ENCODE measurements around the gene KAT6B. TPM values are rescaled to one million over a fixed set of nuclear protein-coding genes. Genes with fewer than 3 reads are reported as not detected.

The KAT6B gene
- polyA plus RNA-seq, 1 donor from 2014 or later = 11.5 TPM

DNA sequence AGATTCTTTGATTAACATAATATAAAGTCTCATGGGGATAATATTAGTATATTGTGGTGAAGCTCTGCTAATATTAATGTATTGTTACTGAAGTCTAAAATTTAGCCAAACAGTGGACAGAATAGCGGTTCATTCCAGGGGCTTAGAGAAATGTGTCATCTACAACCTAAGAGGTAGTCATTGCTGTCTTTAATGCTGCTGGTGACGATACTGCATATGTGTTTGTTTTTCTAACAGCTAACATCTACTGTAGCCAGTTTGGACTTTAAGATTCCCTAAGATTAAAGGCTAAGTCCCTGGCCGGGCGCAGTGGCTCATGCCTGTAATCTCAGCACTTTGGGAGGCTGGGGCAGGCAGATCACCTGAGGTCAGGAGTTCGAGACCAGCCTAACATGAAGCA is 183.0 kb downstream of the KAT6B start:
- Histone ChIP-seq H3K27me3 (ENCODE audit: insufficient read depth, low read depth, low read length) (no peaks in the 10 kb centered on the region), H3K79me2 (replicated peaks; ENCODE audit: insufficient read depth, low read length) (no peaks in the 10 kb centered on the region), H4K20me1 (ENCODE audit: insufficient read depth) (no peaks in the 10 kb centered on the region), H3K36me3 (ENCODE audit: insufficient read depth, low read length) (no peaks in the 10 kb centered on the region), H3K9ac (ENCODE audit: low read length) (no peak overlapping the region), H3K9me2 (ENCODE audit: insufficient read depth, low read length) (no peaks in the 10 kb centered on the region), H3K9me3 (ENCODE audit: low read length) (no peaks in the 10 kb centered on the region), H3K4me3 (ENCODE audit: low read length) (no peak overlapping the region), H3K27ac (ENCODE audit: low read length) (no peak overlapping the region), H3F3A (ENCODE audit: insufficient read depth, low read length, poor library complexity, severe bottlenecking) (no peaks in the 10 kb centered on the region), H2AFZ (ENCODE audit: low read depth, low read length) (no peak overlapping the region), H3K4me2 (ENCODE audit: low read length) (no peak overlapping the region)
- TF ChIP-seq POLR2AphosphoS5 (IDR thresholded peaks at IDR 0.05) = no peak
- TF ChIP-seq SMC3 (conservative IDR thresholded peaks at IDR 0.05; ENCODE audit: poor library complexity) = no peak
- no peak for TF ChIP-seq EZH2 (IDR thresholded peaks at IDR 0.05; ENCODE audit: borderline replicate concordance, insufficient read depth, low read length, poor library complexity, severe bottlenecking)
- TF ChIP-seq TAF1 (IDR thresholded peaks at IDR 0.05; ENCODE audit: low read depth) = no peak
- TF ChIP-seq, protein P1, sequence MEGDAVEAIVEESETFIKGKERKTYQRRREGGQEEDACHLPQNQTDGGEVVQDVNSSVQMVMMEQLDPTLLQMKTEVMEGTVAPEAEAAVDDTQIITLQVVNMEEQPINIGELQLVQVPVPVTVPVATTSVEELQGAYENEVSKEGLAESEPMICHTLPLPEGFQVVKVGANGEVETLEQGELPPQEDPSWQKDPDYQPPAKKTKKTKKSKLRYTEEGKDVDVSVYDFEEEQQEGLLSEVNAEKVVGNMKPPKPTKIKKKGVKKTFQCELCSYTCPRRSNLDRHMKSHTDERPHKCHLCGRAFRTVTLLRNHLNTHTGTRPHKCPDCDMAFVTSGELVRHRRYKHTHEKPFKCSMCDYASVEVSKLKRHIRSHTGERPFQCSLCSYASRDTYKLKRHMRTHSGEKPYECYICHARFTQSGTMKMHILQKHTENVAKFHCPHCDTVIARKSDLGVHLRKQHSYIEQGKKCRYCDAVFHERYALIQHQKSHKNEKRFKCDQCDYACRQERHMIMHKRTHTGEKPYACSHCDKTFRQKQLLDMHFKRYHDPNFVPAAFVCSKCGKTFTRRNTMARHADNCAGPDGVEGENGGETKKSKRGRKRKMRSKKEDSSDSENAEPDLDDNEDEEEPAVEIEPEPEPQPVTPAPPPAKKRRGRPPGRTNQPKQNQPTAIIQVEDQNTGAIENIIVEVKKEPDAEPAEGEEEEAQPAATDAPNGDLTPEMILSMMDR (IDR thresholded peaks at IDR 0.05; ENCODE audit: poor library complexity, severe bottlenecking) = no peak
- no peak for TF ChIP-seq EP300 (conservative IDR thresholded peaks at IDR 0.05; ENCODE audit: poor library complexity, severe bottlenecking)

DNA sequence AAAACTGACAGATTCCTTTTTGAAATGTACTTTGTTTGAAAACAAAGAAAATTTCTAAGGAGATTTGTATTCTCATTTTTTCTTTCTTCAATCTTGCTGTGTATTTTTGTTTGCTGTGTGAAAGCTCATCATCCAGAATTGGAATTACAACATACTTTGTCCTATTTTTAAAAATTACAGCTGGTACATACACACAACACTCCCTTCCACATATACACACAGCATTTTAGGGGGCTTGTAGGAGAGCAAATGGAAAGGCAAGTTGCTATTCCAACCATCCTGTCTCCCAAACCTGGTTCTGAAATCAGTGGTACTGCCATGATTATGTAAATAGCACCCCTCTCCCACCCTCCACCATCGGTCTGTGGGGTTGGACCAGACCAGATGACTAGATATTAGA is 184.0 kb downstream of the KAT6B start:
- Histone ChIP-seq H3K36me3 (ENCODE audit: insufficient read depth, low read length) (no peaks in the 10 kb centered on the region), H3K9me2 (ENCODE audit: insufficient read depth, low read length) (no peaks in the 10 kb centered on the region), H2AFZ (ENCODE audit: low read depth, low read length) (no peak overlapping the region), H3K4me3 (ENCODE audit: low read length) (no peak overlapping the region), H3K79me2 (replicated peaks; ENCODE audit: insufficient read depth, low read length) (no peaks in the 10 kb centered on the region), H3K9ac (ENCODE audit: low read length) (no peak overlapping the region), H3K9me3 (ENCODE audit: low read length) (no peaks in the 10 kb centered on the region), H3K27me3 (ENCODE audit: insufficient read depth, low read depth, low read length) (no peaks in the 10 kb centered on the region), H3K4me2 (ENCODE audit: low read length) (no peak overlapping the region), H3K27ac (ENCODE audit: low read length) (no peak overlapping the region), H4K20me1 (ENCODE audit: insufficient read depth) (no peaks in the 10 kb centered on the region), H3F3A (ENCODE audit: insufficient read depth, low read length, poor library complexity, severe bottlenecking) (no peaks in the 10 kb centered on the region)
- no peak for TF ChIP-seq POLR2AphosphoS5 (IDR thresholded peaks at IDR 0.05)

DNA sequence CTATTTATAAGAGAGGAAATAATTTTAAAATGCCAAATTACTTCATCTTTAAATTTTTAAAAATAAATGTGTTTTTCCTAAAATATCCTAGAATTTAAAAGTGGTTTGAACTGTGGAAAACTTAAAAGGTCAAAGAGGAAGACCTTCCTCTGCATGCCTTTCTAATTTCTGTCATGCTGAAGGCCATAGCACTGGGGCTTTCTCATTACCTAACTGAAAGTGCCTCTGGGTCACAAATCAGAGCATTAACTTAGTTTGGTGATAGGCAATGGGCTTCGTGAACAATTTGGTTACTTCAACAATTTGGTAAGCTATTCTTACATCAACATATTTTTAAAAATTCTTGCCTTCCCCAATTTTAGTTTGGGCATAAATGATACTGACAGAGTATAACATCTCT is 184.8 kb downstream of the KAT6B start:
- Histone ChIP-seq H3F3A (ENCODE audit: insufficient read depth, low read length, poor library complexity, severe bottlenecking) (no peaks in the 10 kb centered on the region), H3K27me3 (ENCODE audit: insufficient read depth, low read depth, low read length) (no peaks in the 10 kb centered on the region), H2AFZ (ENCODE audit: low read depth, low read length) (no peak overlapping the region), H3K4me2 (ENCODE audit: low read length) (no peak overlapping the region), H3K36me3 (ENCODE audit: insufficient read depth, low read length) (no peaks in the 10 kb centered on the region), H4K20me1 (ENCODE audit: insufficient read depth) (no peaks in the 10 kb centered on the region), H3K4me3 (ENCODE audit: low read length) (no peak overlapping the region), H3K9me3 (ENCODE audit: low read length) (no peaks in the 10 kb centered on the region), H3K9ac (ENCODE audit: low read length) (no peak overlapping the region), H3K79me2 (replicated peaks; ENCODE audit: insufficient read depth, low read length) (no peaks in the 10 kb centered on the region), H3K27ac (ENCODE audit: low read length) (no peak overlapping the region), H3K9me2 (ENCODE audit: insufficient read depth, low read length) (no peaks in the 10 kb centered on the region)
- no peak for TF ChIP-seq EP300 (conservative IDR thresholded peaks at IDR 0.05; ENCODE audit: poor library complexity, severe bottlenecking)
- TF ChIP-seq, protein P2, sequence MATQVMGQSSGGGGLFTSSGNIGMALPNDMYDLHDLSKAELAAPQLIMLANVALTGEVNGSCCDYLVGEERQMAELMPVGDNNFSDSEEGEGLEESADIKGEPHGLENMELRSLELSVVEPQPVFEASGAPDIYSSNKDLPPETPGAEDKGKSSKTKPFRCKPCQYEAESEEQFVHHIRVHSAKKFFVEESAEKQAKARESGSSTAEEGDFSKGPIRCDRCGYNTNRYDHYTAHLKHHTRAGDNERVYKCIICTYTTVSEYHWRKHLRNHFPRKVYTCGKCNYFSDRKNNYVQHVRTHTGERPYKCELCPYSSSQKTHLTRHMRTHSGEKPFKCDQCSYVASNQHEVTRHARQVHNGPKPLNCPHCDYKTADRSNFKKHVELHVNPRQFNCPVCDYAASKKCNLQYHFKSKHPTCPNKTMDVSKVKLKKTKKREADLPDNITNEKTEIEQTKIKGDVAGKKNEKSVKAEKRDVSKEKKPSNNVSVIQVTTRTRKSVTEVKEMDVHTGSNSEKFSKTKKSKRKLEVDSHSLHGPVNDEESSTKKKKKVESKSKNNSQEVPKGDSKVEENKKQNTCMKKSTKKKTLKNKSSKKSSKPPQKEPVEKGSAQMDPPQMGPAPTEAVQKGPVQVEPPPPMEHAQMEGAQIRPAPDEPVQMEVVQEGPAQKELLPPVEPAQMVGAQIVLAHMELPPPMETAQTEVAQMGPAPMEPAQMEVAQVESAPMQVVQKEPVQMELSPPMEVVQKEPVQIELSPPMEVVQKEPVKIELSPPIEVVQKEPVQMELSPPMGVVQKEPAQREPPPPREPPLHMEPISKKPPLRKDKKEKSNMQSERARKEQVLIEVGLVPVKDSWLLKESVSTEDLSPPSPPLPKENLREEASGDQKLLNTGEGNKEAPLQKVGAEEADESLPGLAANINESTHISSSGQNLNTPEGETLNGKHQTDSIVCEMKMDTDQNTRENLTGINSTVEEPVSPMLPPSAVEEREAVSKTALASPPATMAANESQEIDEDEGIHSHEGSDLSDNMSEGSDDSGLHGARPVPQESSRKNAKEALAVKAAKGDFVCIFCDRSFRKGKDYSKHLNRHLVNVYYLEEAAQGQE (IDR thresholded peaks at IDR 0.05; ENCODE audit: borderline replicate concordance) = no peak
- TF ChIP-seq POLR2AphosphoS5 (IDR thresholded peaks at IDR 0.05) = no peak
- TF ChIP-seq, protein P1 (IDR thresholded peaks at IDR 0.05; ENCODE audit: poor library complexity, severe bottlenecking) = no peak
- no peak for TF ChIP-seq MXI1 (conservative IDR thresholded peaks at IDR 0.05; ENCODE audit: poor library complexity, severe bottlenecking)
- no peak for TF ChIP-seq RAD21 (conservative IDR thresholded peaks at IDR 0.05)
- TF ChIP-seq TAF1 (IDR thresholded peaks at IDR 0.05; ENCODE audit: low read depth) = no peak
- no peak for TF ChIP-seq SMC3 (conservative IDR thresholded peaks at IDR 0.05; ENCODE audit: poor library complexity)
- TF ChIP-seq EZH2 (IDR thresholded peaks at IDR 0.05; ENCODE audit: borderline replicate concordance, insufficient read depth, low read length, poor library complexity, severe bottlenecking) = no peak
